Measurements from ENCODE around the gene RNU7-1. TPM values are rescaled to one million over a fixed set of nuclear protein-coding genes. Genes with fewer than 3 reads are reported as not detected.
A peak's percentile ranks its signal among the peaks of the same experiment; 100 is the strongest.
"Not testable (repeated sequence)": the region's sequence is repeated elsewhere in the genome, so short reads cannot be mapped to it uniquely, and the experiment has no call there.

Gene RNU7-1
- total RNA-seq: not detected

DNA sequence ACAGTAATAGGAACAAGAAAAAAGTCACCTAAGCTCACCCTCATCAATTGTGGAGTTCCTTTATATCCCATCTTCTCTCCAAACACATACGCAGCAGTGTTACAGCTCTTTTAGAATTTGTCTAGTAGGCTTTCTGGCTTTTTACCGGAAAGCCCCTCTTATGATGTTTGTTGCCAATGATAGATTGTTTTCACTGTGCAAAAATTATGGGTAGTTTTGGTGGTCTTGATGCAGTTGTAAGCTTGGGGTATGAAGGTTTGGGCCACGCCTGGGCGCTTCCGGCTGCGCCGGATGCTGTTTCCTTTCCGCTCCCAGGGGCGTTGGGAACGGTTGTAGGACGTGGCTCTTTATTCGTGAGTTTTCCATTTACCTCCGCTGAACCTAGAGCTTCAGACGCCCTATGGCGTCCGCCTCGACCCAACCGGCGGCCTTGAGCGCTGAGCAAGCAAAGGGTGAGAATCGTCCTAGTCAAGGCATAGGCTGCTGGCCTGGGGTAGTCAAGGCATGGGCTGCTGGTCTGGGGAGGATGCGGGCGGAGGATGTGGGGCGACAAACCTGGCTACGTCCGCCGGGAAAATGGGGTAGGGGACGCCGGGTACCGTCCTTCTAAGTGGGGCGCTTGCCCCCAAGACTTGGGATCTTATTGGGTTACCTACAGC, at the start of gene RNU7-1, which contains the start of gene C12orf57:
Gene RNU7-1, plus strand, starts transcription at position 95 of the 659 bp plus-strand sequence.
Gene C12orf57, plus strand, starts transcription at position 301 of the 659 bp plus-strand sequence. Its CDS starts 100 bp downstream, at position 401.
- H3K9me3 Mint-ChIP-seq (ENCODE audit: low read depth): no peaks in the 10 kb centered on the region
- peaks cover 56% of the 10 kb centered on the region for H3K4me1 Mint-ChIP-seq
- DNase-seq: peak; percentile 93
- ATAC-seq: peak; percentile 71
- peaks cover 4% of the 10 kb centered on the region for H3K36me3 Mint-ChIP-seq
- H3K27ac Mint-ChIP-seq: peak within 1 kb of the TSS; percentile 98
- CTCF ChIA-PET: interaction anchor here (0.6 to 17.6 kb wide), 20 partner anchors 9 to 1713 kb away, joined by 3 to 709 read pairs (median 7); partner anchors contain the start of genes C1RL, EMG1, LPCAT3 and PHB2
- peaks cover 4% of the 10 kb centered on the region for H3K27me3 Mint-ChIP-seq
- H3K4me3 Mint-ChIP-seq: peak within 1 kb of the TSS; percentile 86

DNA sequence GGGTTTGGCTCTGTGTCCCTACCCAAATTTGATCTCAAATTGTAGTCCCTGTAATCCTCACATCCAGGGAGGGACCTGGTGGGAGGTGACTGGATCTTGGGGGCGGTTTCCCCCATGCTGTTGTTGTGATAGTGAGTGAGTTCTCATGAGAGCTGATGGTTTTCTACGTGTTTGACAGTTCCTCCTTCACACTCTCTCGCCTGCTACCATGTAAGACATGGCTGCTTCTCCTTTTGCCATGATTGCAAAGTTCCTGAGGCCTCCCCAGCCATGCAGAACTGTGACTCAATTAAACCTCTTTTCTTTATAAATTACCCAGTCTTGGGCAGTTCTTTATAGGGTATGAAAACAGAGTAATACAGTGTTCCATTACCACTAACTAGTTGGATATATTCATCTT, 49.3 kb upstream of the RNU7-1 start:
- no peaks in the 10 kb centered on the region for H3K27me3 Mint-ChIP-seq
- ATAC-seq (no peak), DNase-seq (no peak)
- H3K9me3 Mint-ChIP-seq (ENCODE audit: low read depth): no peaks in the 10 kb centered on the region
- H3K27ac Mint-ChIP-seq: no peak overlapping the region
- H3K4me1 Mint-ChIP-seq: peaks cover 23% of the 10 kb centered on the region
- CTCF ChIA-PET: interaction anchor here (0.7 to 5.2 kb wide), 4 partner anchors 10 to 295 kb away, joined by 4 to 90 read pairs (median 4); partner anchors contain the start of genes LRRC23 and SPSB2
- peaks cover 5% of the 10 kb centered on the region for H3K36me3 Mint-ChIP-seq
- no peak overlapping the region for H3K4me3 Mint-ChIP-seq

DNA sequence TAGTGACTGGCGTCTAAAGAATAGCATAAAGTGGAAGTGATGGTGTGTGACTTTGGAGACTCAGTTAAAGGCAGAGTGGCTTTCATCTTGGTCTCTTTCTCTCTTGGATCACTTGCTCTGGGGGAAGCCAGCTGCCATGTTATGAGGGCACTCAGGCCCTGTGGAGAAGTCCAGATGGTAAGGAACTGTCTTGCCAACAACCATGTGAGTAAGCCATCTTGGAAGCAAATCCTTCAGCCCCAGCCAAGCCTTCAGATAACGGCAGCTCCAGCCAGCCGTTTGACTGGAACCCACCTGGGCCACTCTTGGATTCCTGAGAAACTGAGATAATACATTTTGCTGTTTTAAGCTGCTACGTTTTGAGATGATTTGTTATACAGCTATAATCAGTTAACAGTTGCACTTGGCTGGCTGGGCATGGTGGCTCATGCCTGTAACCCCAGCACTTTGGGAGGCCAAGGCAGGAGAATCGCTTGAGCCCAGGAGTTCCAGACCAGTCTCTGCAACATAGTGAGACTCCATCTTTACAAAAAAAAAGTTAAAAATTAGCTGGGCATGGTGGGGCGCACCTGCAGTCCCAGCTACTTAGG, 46.7 kb upstream of the RNU7-1 start:
- peaks cover 2% of the 10 kb centered on the region for H3K36me3 Mint-ChIP-seq
- no peak overlapping the region for H3K27ac Mint-ChIP-seq
- no peaks in the 10 kb centered on the region for H3K27me3 Mint-ChIP-seq
- DNase-seq (no peak), ATAC-seq (no peak)
- CTCF ChIA-PET: interaction anchor here (0.9 to 1.3 kb wide), 4 partner anchors 24 to 64 kb away, joined by 3 to 5 read pairs (median 4); partner anchors contain the start of gene SPSB2
- H3K4me1 Mint-ChIP-seq: peaks cover 13% of the 10 kb centered on the region
- no peaks in the 10 kb centered on the region for H3K9me3 Mint-ChIP-seq (ENCODE audit: low read depth)
- H3K4me3 Mint-ChIP-seq: no peak overlapping the region

DNA sequence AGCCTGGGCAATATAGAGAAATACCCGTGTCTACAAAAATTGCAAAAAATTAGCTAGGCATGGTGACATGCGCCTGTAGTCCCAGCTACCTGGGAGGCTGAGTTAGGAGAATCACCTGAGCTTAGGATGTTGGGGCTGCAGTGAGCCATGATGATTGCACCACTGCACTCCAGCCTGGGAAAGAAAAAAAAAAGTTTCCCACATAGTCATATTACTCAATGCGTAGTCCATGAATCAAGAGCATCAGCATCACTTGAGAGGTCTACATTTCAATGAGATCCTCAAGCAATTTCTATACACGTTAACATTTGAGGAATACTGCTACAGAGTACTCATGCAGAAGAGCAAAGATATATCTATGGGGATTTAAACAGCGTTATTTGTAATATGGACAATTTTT, 44.2 kb upstream of the RNU7-1 start:
- no peak for DNase-seq
- H3K9me3 Mint-ChIP-seq (ENCODE audit: low read depth): no peaks in the 10 kb centered on the region
- ATAC-seq: no peak

DNA sequence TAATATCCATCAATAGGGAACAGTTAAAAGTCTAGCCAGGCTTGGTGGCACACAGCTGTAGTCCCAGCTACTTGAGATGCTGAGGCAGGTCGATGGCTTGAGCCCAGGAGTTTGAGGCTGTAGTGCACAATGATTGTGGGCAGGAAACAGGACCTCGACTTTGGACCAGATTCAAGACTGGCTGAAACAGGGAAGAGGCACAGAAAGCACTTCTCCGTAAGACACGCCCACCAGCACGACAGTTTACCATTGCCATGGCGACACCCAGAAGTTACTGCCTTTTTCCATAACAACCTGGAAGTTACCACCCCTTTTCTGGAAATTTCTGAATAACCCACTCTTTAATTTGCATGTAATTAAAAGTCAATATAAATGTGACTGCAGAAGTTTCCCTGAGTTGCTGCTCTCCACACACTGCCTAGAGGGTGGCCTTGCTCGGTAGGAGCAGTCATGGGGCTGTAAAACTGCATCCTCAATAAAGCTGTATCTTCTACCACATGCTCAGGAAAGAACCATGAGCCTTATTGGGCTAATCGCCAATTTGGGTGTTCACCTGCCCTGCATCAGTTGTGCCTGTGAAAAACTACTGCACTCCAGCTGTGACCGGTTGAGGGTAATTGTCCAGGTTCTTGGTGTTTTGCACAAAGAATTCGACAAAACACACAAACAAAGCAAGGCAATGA, 43.6 kb upstream of the RNU7-1 start:
- Mint-ChIP-seq H3K36me3 (no peaks in the 10 kb centered on the region), H3K9me3 (ENCODE audit: low read depth) (no peaks in the 10 kb centered on the region), H3K4me1 (peaks cover 6% of the 10 kb centered on the region), H3K4me3 (no peak overlapping the region), H3K27me3 (no peaks in the 10 kb centered on the region), H3K27ac (no peak overlapping the region)
- ATAC-seq: no peak
- CTCF ChIA-PET: interaction anchor here (1.1 to 1.8 kb wide), 3 partner anchors 9 to 209 kb away, joined by 3 to 6 read pairs (median 3); partner anchors contain the start of gene C1RL
- DNase-seq: no peak

More for the DNA sequence above, 44.2 kb upstream of the RNU7-1 start:
- H3K27me3 Mint-ChIP-seq: no peaks in the 10 kb centered on the region
- no peak overlapping the region for H3K27ac Mint-ChIP-seq
- CTCF ChIA-PET: interaction anchor here (1.1 to 1.8 kb wide), 3 partner anchors 8 to 210 kb away, joined by 3 to 6 read pairs (median 3); partner anchors contain the start of gene C1RL
- peaks cover 6% of the 10 kb centered on the region for H3K4me1 Mint-ChIP-seq
- no peak overlapping the region for H3K4me3 Mint-ChIP-seq
- no peaks in the 10 kb centered on the region for H3K36me3 Mint-ChIP-seq

DNA sequence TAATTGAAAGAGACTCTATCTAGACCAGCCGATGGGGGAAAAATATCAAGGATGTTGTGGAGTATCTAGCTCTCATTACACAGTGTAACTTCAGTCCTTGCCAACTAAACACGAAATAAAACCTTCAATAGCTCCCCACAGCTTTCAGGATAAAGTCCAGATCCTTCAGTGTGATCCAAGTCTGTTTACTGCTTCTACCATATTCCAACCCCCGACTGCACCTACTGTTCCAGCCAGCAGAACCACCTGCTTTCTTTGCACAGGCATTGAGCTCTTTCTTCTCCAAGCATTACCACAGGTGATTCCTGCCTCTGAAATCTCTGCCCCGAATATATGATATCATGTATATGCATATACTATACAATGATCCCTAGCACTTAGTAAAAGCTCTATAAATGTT, 41.2 kb upstream of the RNU7-1 start:
- ATAC-seq: no peak
- Mint-ChIP-seq H3K36me3 (no peaks in the 10 kb centered on the region), H3K4me3 (no peak overlapping the region), H3K27ac (no peak overlapping the region), H3K9me3 (ENCODE audit: low read depth) (no peaks in the 10 kb centered on the region), H3K27me3 (no peaks in the 10 kb centered on the region), H3K4me1 (peaks cover 6% of the 10 kb centered on the region)
- DNase-seq: no peak
- CTCF ChIA-PET: interaction anchor here (1.0 to 5.0 kb wide), 2 partner anchors 11 to 22 kb away, joined by 4 to 28 read pairs; no protein-coding TSS in a partner anchor

DNA sequence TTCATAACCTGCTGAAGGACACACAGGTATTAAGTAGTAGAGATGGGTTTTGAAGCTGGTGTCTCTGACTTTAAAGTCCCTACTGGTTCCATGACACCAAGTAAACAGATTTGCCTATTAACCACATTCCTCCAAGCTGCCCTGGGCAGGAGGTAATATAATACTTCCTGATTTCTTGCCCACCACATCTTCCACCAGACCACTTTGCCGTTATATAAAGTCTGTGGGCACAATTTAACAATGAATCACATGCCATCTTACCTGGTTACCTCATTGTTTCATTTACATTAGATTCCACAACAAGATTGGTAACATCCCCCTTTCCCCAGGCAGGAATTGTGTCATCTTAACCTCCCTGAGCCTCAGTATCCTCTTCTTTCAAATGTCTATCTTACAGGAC, 39.9 kb upstream of the RNU7-1 start:
- DNase-seq (no peak), ATAC-seq (no peak)
- CTCF ChIA-PET: interaction anchor here (2.9 to 6.4 kb wide), 3 partner anchors 12 to 34 kb away, joined by 10 to 33 read pairs (median 28); partner anchors contain the start of gene ATN1
- Mint-ChIP-seq H3K27me3 (no peaks in the 10 kb centered on the region), H3K36me3 (no peaks in the 10 kb centered on the region), H3K9me3 (ENCODE audit: low read depth) (no peaks in the 10 kb centered on the region), H3K27ac (no peak overlapping the region), H3K4me3 (no peak overlapping the region), H3K4me1 (peaks cover 6% of the 10 kb centered on the region)

DNA sequence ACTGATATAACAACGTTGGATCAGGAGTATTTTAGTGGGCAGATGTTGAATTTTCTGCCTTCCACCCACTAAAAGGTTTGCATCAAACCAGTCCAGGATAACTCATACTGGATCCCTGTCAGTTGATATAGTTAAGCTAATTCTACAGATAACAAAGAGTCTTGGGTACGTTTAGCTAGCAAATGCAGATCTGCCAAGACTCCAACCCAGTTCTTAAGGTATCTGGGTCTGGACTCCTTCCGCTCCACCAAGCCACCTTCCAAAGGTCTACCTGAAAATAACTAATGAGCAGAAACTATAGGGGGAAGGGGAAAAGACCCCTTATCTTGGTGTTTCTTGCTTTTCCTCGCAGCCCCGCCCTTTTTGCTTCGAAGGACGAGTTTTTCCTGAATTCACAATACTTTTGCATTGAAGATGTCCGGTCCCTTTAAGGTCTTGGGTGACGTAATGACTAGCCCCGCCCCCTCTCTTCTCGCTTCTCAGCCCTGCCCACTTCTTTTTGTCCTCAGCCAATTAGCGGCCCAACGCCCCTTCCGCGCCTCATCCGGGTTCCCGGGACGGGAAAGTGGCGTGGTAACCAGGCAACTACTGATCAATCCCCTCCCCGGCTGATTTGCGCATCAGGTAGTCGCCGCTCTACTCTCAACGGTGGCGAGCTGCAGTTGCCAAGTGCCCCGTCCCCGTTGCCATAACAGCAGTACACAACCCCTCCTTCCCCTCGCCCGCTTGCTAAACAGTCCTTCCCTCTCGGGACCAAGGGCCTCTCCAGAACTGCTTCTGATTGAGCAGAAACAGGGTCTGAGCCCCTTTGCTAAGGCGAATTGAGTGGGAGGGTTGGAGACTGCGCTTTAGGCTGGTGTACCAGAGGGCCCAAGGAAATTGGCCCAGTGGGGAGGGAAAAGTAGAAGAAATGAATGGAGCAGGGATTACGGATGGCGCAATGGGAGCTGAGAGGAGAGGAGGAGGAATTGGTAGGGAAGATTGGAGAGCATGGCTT, 39.0 kb upstream of the RNU7-1 start, which contains the start of gene LRRC23:
Gene LRRC23, plus strand, starts transcription at position 543 of the 997 bp plus-strand sequence. CDS start 812 bp downstream, outside the sequence.
- no peaks in the 10 kb centered on the region for H3K9me3 Mint-ChIP-seq (ENCODE audit: low read depth)
- H3K4me1 Mint-ChIP-seq: peaks cover 3% of the 10 kb centered on the region
- DNase-seq (peak; percentile 99), ATAC-seq (peak; percentile 98)
- no peaks in the 10 kb centered on the region for H3K36me3 Mint-ChIP-seq
- no peak within 1 kb of the TSS for H3K27ac Mint-ChIP-seq
- CTCF ChIA-PET: interaction anchor here (0.7 to 6.4 kb wide), 9 partner anchors 10 to 130 kb away, joined by 3 to 33 read pairs (median 5); partner anchors contain the start of genes ATN1 and SPSB2
- no peaks in the 10 kb centered on the region for H3K27me3 Mint-ChIP-seq
- no peak within 1 kb of the TSS for H3K4me3 Mint-ChIP-seq

DNA sequence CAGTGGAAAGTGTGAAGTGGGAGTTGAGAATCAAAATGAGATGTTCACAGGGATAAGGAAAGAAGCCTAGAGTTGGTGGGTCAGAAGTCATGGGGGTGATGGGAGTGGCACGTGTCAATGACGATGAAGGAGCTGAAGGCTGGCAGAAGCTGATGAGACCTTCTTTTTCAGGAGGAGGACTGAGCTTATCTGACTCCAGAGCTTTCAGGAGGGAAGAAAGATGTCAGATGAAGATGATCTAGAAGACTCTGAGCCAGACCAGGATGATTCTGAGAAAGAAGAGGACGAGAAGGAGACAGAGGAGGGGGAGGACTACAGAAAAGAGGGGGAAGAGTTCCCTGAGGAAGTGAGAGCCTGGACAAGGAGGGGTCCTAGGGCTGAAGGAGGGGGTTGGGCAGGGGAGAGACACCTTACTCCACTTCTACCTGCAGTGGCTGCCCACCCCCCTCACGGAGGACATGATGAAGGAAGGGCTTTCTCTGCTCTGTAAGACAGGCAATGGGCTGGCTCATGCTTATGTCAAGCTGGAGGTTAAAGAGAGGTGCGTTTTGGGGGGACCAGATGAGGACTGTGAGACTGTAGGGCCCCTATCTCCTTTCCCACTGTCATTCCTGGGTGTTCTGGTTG, 38.1 kb upstream of the RNU7-1 start:
- Mint-ChIP-seq H3K27ac (no peak overlapping the region), H3K36me3 (no peaks in the 10 kb centered on the region), H3K4me3 (no peak overlapping the region), H3K27me3 (no peaks in the 10 kb centered on the region), H3K9me3 (ENCODE audit: low read depth) (no peaks in the 10 kb centered on the region), H3K4me1 (no peaks in the 10 kb centered on the region)
- ATAC-seq: no peak
- CTCF ChIA-PET: interaction anchor here (1.0 to 6.4 kb wide), 8 partner anchors 11 to 131 kb away, joined by 3 to 33 read pairs (median 6); partner anchors contain the start of genes ATN1 and SPSB2
- DNase-seq: no peak

DNA sequence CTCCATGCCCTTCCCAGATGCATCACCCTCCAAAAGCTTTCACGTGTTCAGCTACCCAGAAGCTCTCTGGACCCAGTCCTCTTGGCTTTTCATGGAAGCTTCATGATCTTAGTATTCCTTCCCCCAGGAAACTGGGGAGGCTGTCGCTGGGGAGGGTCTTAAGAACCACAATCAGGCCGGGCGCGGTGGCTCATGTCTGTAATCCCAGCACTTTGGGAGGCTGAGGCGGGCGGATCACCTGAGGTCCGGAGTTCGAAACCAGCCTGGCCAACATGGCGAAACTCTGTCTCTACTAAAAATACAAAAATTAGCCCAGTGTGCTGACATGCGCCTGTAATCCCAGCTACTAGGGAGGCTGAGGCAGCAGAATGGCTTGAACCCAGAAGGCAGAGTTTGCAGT, 35.5 kb upstream of the RNU7-1 start:
- not testable (repeated sequence) for H3K4me3 Mint-ChIP-seq, H3K27me3 Mint-ChIP-seq

DNA sequence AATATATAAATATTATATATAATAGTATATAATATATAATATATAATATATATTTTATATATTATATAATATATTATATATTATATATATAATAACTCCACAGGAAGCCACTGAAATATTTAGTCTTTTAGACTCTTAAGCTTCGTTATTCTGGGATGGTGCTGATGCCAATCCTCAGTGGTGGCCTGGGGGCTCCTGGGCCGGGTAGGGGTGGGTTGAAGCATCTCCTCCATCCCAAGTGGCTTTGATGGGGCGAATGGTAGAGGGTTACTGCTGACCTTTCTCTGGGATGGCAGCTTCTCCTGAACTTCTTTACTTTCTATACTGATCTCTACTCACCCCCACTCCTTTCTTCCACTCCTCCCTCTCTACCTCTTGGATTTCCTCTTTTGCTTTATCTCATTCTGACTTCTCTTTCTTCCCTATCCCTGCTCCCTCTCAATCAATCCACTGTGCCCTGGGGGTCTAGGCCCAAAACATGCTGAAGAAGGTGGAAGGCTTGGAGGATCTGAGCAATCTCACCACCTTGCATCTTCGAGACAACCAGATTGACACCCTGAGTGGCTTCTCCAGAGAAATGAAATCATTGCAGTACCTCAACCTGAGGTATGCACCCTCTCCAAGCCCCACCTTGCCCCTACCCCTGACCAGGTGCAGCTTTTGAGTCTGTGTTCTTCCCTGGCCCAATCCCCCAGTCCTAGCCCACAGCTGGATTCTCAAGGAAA, 34.0 kb upstream of the RNU7-1 start:
- H3K4me1 Mint-ChIP-seq: peaks cover 14% of the 10 kb centered on the region
- ATAC-seq: no peak
- no peaks in the 10 kb centered on the region for H3K36me3 Mint-ChIP-seq
- H3K27me3 Mint-ChIP-seq: no peaks in the 10 kb centered on the region
- H3K27ac Mint-ChIP-seq: no peak overlapping the region
- no peak overlapping the region for H3K4me3 Mint-ChIP-seq
- CTCF ChIA-PET: interaction anchor here (1.6 to 6.4 kb wide), 5 partner anchors 16 to 40 kb away, joined by 4 to 33 read pairs (median 16); partner anchors contain the start of genes ATN1 and SPSB2
- no peak for DNase-seq
- H3K9me3 Mint-ChIP-seq (ENCODE audit: low read depth): no peaks in the 10 kb centered on the region

More for the DNA sequence above, 35.5 kb upstream of the RNU7-1 start:
- H3K27ac Mint-ChIP-seq; DNase-seq; H3K36me3 Mint-ChIP-seq; H3K9me3 Mint-ChIP-seq (ENCODE audit: low read depth); ATAC-seq; H3K4me1 Mint-ChIP-seq: not testable (repeated sequence)
- CTCF ChIA-PET: interaction anchor here (1.1 to 6.4 kb wide), 7 partner anchors 11 to 39 kb away, joined by 3 to 33 read pairs (median 10); partner anchors contain the start of genes ATN1 and SPSB2
